Left renal pelvis (tissue), 4 donors: ENCODE data around the gene FAM216A. TPM values are rescaled to one million over a fixed set of nuclear protein-coding genes. Genes with fewer than 3 reads are reported as not detected.

Source experiments
- DNase-seq, 4 donors: peaks; one replicate each; pipeline ENCODE4 v3.0.0-alpha.2; 2013; ENCODE audit warnings: low read depth in 4 of 4, low spot score in 3 of 4
- polyA plus RNA-seq, 4 donors: library from polyadenylated mRNA; unstranded; fragments of 120-200 nt; gene quantifications; one replicate each; pipeline ENCODE4 v1.2.1, GENCODE V29; 2013; ENCODE audit not compliant: insufficient read length in 4 of 4

The FAM216A gene
- polyA plus RNA-seq, 4 donors: 16.4 to 23.2 (median 21.1) TPM

DNA sequence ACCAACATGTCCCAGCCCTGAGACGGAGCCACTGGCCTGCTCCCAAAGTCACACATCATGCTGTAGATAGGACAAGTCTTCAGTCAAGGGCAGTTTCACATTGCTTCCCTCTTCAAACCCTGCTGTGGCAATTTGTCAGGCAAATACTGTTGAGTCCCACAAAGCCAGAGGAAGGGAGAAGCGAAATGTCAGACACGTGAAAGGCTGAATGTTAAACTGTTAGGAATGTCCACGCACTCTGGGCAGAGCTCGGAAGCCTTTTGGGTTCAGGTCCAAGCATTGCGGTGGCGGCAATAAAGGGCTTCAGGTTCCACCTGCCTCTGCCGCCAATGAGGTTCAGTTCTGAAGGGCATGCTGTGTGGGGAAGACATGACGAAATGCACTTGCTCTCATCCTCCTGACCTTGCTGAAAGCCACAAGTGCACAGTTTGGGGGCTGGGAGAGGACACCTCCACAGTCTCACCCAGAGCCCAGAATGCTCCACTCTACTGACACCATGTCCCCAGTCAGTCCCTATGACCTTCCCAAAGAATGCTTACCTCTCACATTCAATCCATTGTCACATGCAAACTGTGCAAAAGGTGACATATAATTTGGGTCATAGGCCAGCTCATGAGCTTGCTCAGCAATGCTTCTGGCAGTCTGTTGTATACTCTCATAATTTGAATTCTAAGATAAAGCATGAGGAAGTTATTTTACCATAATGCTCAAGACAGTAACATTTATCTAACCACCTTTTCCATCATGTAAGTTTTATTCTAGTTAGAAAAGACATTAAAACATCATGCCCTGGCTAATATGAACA lies 69.2 kb downstream of the FAM216A start:
- DNase-seq: no peak

DNA sequence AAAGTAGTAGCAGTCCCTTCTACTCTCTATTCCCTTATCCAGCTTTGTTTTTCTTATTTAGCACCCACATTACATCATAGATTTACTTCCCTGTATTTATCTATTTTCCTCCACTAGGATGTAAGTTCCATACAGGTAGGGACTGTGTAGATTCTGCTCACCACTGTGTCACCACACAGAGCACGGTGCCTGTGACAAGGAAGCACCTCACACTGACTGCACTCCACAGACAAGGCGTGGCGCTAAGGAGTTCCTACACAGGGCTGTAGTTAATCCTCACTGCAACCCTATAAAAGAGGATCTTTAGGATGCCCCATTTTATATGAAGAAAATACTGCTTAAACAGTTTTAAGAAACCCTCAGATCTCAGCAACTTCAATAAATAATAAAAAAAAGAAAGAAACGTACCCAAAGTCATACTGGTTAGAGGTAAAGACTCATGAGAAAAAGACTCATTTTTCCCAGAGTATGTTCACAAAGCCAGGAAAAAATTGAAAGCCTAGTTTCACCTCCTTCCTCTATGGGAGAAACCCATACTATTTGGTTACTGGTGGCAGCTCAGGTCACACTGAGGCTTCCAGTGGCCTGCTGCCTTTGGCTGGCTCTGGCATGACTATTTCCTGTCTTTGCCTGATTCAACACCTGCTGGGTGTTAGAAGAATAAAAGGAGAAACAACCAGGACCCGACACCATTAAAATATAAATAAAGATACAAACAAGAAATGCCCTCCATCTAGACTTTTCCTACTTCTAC lies 70.4 kb downstream of the FAM216A start:
- no peak for DNase-seq

Other genes starting within 250 kb of the FAM216A start
- gene ATP2A2, start 187.6 kb upstream of the FAM216A start, polyA plus RNA-seq: 100 to 1,000 TPM; 114 to 176 (median 150) TPM
- 10 to 100 TPM; 57.5 to 92.4 (median 79.1) TPM for gene ANAPC7, start 65.1 kb upstream of the FAM216A start, polyA plus RNA-seq
- 100 to 1,000 TPM; 174 to 312 (median 244) TPM for gene ARPC3, start 18.5 kb upstream of the FAM216A start, polyA plus RNA-seq
- gene GPN3, start 588 bp upstream of the FAM216A start, polyA plus RNA-seq: 10 to 100 TPM; 29.3 to 43.3 (median 36.2) TPM
- 100 to 1,000 TPM; 123 to 155 (median 141) TPM for gene VPS29, start 33.3 kb downstream of the FAM216A start, polyA plus RNA-seq
- 1 to 10 TPM; 1.1 to 1.5 (median 1.3) TPM for gene RAD9B, start 33.5 kb downstream of the FAM216A start, polyA plus RNA-seq
- 10 to 100 TPM; 18.3 to 23.1 (median 20.3) TPM for gene PPTC7, start 114.5 kb downstream of the FAM216A start, polyA plus RNA-seq
- 100 to 1,000 TPM in 1 of 4 donors, 10 to 100 TPM in 3; 54.9 to 105 (median 81.8) TPM for gene TCTN1, start 145.3 kb downstream of the FAM216A start, polyA plus RNA-seq
- 10 to 100 TPM in 3 of 4 donors, 1 to 10 TPM in 1; 9.5 to 15.7 (median 11.3) TPM for gene HVCN1, start 220.3 kb downstream of the FAM216A start, polyA plus RNA-seq